IPS-18c (cell line): ENCODE data around the gene USP44.
"Not testable (repeated sequence)": the region's sequence is repeated elsewhere in the genome, so short reads cannot be mapped to it uniquely, and the experiment has no call there.

Source experiments
- H3K4me3 ChIP-seq: 2 replicates; pipeline ENCODE4 v1.7.0; 2013; ENCODE audit warnings: low read depth, mild to moderate bottlenecking, low read length, moderate library complexity; ENCODE audit not compliant: insufficient read depth
- H3K9me3 ChIP-seq: one replicate; pipeline ENCODE4 v1.6.1; 2013; ENCODE audit warnings: mild to moderate bottlenecking, low read length, moderate library complexity; ENCODE audit not compliant: control insufficient read depth, insufficient read depth

Gene USP44

DNA sequence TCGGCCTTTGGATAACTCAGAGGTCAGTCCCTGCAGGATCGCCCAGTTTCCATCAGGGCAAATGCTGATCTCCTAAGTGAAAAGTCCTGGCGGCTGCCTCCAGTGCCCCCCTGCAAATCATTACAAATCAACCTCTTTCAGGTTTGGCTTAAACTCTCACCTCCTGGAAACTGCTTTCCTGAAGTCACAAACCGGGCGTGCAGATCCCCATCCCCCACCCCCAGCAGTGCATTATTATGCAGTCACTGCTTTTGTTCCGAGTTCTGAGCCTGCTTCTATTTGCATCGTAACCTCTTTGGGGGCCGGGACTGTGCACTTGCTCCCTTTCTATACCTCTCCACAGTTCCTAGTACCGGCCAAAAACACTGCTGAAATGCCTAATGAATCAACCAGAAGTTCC lies at the start of gene USP44:
TSS of gene USP44 (minus strand) at position 172 of the 400 bp plus-strand sequence. CDS start 17,220 bp downstream, outside the sequence.
- H3K9me3 ChIP-seq: peaks cover 2% of the 10 kb centered on the region
- H3K4me3 ChIP-seq: peak within 1 kb of the TSS; percentile 93

- Histone ChIP-seq H3K4me3 (no peak overlapping the region), H3K9me3 (no peaks in the 10 kb centered on the region)
Observed at GRCh38 chr12:95600567-95600966, 49.3 kb upstream of the USP44 start.

DNA sequence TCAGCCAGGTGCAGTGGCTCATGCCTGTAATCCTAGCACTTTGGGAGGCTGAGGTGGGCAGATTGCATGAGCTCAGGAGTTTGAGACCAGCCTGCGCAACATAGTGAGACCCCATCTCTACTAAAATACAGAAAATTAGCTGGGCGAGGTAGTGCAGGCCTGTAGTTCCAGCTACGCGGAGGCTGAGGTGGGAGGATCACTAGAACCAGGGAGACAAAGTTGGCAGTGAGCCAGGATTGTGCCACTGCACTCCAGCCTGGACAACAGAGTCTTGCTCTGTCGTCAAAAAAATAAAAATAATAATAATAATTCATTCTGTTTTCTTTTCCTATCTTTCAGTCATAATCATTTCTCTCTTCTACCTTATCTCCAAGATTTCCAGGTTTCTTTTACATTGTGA lies 48.6 kb upstream of the USP44 start:
- Histone ChIP-seq H3K4me3 (no peak overlapping the region), H3K9me3 (no peaks in the 10 kb centered on the region)

DNA sequence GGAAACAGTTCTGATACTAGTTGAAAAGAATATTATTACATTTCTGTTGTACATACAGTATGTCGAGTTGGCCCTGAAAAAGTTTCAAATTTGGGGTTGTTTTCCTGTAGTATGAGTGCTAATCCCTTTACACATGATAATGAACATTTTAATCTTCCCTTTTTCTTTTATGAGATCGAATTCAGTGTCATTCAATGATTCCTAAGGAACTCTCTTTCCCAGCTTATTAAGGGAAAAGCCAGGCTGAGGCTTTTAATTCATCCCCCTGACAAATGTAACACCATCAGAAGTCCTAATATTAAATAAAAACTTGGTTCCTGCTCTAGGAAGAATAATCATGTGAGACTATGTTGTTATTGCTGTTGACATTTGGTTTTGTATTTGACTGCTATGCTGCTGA lies 42.9 kb upstream of the USP44 start:
- Histone ChIP-seq H3K4me3 (no peak overlapping the region), H3K9me3 (no peaks in the 10 kb centered on the region)

DNA sequence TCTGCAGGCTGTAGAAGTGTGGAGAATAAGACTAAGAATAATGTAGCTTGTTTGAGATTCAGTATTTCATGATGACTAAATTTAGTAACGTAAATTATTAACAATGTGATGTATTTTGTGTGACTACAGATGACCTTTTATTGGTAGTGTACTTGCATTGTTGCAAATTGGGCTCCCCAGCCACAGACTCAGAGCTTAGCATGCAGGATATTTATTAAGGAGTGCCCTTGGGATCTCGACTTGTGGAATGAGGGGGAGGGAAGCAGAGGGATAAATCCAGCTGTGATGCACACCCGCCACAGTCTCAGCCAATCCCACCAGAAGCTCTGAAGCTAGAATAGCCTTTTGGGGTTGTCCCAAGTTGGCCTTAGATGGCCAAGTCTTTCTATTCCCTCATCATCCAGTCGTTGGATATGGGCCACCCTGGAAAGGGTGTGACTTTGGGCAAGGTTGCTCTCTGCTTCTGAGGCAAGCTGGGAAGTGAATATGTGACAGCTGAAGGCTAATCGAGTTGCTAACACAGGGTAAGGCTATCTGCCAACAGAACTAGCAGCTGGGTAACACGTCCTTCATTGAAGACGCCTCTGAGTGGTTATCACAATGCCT lies 42.1 kb upstream of the USP44 start:
- Histone ChIP-seq H3K9me3 (no peaks in the 10 kb centered on the region), H3K4me3 (no peak overlapping the region)

GRCh38 chr12:95591731-95592130 lies 40.5 kb upstream of the USP44 start:
- Histone ChIP-seq H3K4me3 (no peak overlapping the region), H3K9me3 (no peaks in the 10 kb centered on the region)

GRCh38 chr12:95590775-95591174 lies 39.5 kb upstream of the USP44 start:
- Histone ChIP-seq H3K9me3 (no peaks in the 10 kb centered on the region), H3K4me3 (no peak overlapping the region)

DNA sequence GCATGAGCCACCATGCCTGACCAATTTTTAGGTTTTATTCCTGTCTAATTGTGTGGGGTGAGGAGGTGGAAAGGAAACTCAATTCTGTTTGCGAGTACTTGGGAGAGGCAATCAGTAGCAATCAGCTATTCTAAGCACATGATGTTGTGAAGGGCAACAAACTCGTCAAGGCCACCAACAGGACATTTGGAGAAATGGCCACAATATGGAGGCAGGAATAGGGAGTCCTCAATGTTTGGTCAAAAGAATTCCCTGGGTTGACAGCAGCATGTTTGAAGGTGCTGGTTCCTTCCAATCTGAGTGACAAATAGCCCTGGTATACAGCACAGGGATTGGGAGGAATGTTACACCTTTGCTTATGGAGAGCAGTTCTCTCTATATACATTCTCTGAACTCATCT lies 32.7 kb upstream of the USP44 start:
- Histone ChIP-seq H3K9me3 (no peaks in the 10 kb centered on the region), H3K4me3 (no peak overlapping the region)

DNA sequence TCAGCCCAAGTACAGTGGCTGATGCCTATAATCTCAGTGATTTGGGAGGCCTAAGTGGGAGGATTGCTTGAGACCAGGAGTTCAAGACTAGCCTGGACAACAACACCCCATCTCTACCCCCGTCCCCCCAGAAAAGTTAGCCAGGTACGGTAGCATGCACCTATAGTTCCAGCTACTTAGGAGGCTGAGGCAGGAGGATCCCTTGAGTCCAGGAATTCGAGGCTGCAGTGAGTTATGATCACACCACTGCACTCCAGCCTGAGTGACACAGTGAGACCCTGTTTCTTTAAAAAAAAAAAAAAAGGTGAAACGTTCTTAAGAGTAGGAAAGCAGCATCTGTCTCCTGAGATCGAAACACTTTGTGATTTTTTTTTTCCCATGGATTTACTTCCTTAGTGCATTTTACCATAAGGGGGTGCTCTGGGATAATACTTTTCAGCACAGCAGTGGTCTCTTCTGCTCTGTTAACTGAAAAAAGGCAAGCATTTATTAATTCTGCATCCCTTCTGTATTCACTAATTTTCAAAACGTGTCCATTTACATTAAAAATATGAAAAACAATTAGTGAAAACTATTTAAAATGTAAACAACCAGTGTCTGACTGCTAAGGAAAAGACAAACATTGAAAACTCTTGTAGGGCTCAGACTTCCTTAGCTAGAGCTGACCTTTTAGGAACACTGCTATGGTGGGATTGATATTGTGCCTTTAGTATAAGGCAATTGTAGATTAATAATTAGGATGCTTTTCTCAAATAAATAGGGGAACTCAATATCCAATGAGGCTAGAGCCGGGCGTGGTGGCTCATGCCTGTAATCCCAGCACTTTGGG lies 31.2 kb upstream of the USP44 start:
- H3K9me3 ChIP-seq: no peaks in the 10 kb centered on the region

GRCh38 chr12:95577820-95578219 lies 26.5 kb upstream of the USP44 start:
- no peak overlapping the region for H3K4me3 ChIP-seq

More for the DNA sequence above, 31.2 kb upstream of the USP44 start:
- no peak overlapping the region for H3K4me3 ChIP-seq

GRCh38 chr12:95574799-95575452 lies 23.6 kb upstream of the USP44 start:
- H3K9me3 ChIP-seq: no peaks in the 10 kb centered on the region
- H3K4me3 ChIP-seq: no peak overlapping the region; the same call in 1 of the 2 replicates

More at GRCh38 chr12:95577820-95578219, 26.5 kb upstream of the USP44 start:
- no peaks in the 10 kb centered on the region for H3K9me3 ChIP-seq

GRCh38 chr12:95573951-95574576 lies 22.8 kb upstream of the USP44 start:
- Histone ChIP-seq H3K9me3 (no peaks in the 10 kb centered on the region), H3K4me3 (peak overlapping the region; percentile 28; the same call in 1 of the 2 replicates)

DNA sequence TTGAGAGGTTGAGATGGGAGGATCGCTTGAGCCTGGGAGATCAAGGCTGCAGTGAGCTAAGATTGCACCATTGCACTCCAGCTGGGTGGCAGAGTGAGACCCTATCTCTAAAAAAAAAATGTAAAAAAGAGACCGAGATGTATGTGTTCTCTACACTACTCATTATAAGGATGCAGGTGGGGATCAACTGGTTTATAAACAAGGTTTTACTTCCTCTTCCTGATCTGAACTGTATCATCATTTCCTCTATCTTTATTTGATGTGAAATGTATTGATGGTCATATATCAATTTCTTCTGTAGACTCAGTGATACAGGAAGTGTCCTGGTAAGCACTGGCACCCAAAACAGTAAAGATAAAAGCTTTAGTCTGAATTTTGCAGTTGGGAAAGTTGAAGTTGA lies 20.1 kb upstream of the USP44 start:
- Histone ChIP-seq H3K4me3 (no peak overlapping the region), H3K9me3 (no peaks in the 10 kb centered on the region)

DNA sequence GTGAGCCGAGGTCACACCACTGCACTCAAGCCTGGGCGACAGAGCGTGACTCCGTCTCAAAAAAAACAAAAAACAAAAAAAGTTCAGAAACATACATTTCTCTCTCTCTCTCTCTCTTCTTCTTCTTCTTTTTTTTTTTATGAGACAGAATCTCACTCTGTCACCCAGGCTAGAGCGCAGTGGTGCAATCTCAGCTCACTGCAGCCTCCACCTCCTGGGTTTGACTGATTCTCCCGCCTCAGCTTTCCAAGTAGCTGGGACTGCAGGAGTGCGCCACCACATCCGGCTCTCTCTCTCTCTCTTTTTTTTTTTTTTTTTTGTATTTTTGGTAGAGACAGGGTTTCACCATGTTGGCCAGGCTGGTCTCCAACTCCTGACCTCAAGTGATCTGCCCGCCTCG lies 16.8 kb upstream of the USP44 start:
- H3K9me3 ChIP-seq, H3K4me3 ChIP-seq: not testable (repeated sequence)

DNA sequence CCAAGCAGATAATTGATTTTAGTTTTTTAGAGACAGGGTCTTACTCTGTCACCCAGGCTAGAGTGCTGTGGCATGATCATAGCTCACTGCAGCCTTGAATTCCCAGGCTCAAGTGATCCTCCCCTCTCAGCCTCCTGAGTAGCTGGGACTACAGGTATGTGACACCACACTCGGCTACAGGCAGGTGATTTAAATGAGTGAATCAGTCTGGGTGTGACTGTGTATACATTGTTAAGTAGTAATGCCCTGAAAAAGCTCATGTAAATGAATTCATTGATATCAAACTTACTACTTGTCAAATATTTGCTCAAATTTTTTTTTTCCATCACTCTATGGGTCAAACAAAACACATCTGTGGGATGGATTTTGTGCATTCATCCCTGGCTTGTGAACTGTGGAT lies 6.3 kb upstream of the USP44 start:
- H3K4me3 ChIP-seq: no peak overlapping the region
- H3K9me3 ChIP-seq: no peaks in the 10 kb centered on the region

DNA sequence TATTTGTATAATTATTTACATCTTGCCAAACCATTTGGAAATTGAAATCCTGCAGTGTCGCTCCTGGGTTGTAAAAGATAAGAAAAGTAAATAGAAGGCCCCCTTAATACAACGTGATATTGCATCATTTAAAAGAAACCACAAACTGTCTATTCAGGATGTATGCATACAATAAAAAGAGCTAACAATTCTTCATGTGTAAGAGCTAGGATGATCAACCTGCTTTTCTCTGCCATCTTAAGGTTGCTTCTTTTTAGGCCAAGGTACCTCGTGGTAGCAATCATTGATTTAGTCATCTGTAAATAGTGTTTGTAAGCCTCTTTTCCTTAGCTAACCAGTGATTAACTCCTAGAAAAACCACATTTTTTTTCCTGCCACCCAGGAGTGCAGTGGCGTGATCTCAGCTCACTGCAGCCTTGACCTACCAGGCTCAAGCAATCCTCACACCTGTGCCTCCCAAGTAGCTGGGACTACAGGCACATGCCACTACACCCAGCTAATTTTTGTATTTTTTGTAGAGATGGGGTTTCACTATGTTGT lies 3.3 kb upstream of the USP44 start:
- no peaks in the 10 kb centered on the region for H3K9me3 ChIP-seq
- no peak overlapping the region for H3K4me3 ChIP-seq

- Histone ChIP-seq H3K9me3 (no peaks in the 10 kb centered on the region), H3K4me3 (no peak overlapping the region)
Observed at GRCh38 chr12:95553197-95553943, 2.1 kb upstream of the USP44 start.
